Coronary artery (tissue), 2 donors: Measurements from ENCODE around the gene KIF22.

ENCODE experiments used
- DNase-seq: peaks from one replicate; pipeline ENCODE4 v3.0.0-alpha.2; 2017; ENCODE audit warnings: low spot score
- H3K27ac ChIP-seq, 2 donors: fragments of 200-600 bp; sonication (generic); one replicate each; pipeline ENCODE4 v1.5.1; 2016 to 2019
- H3K4me3 ChIP-seq: fragments of 200-600 bp; sonication (generic); 2 replicates; pipeline ENCODE4 v1.5.1; 2016; ENCODE audit warnings: mild to moderate bottlenecking, moderate library complexity
- CTCF ChIP-seq: fragments of 200-600 bp; sonication (generic); IDR thresholded peaks from one replicate; pipeline ENCODE4 v1.5.1; 2019; ENCODE audit warnings: antibody characterized with exemption

Gene KIF22

GRCh38 chr16:29790183-29790948, at the start of gene KIF22:
Gene KIF22 (plus strand): TSS chr16:29790751. CDS start chr16:29790760, 9 bp downstream.
- peak; percentile 98 for DNase-seq
- H3K4me3 ChIP-seq: peak within 1 kb of the TSS; percentile 90
- peak; percentile 60 for TF ChIP-seq CTCF
- peak within 1 kb of the TSS; percentile 73 to 83 for H3K27ac ChIP-seq

DNA sequence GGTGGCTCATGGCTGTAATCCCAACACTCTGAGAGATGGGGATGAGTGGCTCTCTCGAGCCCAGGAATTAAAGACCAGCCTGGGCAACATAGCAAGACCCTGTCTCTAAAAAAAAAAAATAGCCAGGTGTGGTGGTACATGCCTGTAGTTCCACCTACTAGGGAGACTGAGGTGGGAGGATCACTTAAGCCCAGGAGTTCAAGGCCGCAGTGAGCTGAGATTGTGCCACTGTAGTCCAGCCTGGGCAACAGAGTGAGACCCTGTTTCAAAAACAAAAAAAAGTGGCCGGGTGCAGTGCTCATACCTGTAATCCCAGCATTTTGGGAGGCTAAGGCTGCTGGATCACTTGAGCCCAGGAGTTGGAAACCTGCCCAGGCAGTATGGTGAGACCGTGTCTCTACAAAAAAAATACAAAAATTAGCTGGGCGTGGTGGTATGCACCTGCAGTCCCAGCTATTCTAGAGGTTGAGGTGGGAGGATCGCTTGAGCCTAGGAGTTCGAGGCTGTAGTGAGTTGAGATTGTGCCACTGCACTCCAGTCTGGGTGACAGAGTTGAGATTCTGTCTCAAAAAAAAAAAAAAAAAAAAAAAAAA, 47.8 kb upstream of the KIF22 start:
- no peak for DNase-seq
- TF ChIP-seq CTCF: no peak
- Histone ChIP-seq H3K27ac (no peak overlapping the region), H3K4me3 (no peak overlapping the region)

GRCh38 chr16:29743475-29743826, 47.1 kb upstream of the KIF22 start:
- no peak overlapping the region for H3K4me3 ChIP-seq
- H3K27ac ChIP-seq: no peak overlapping the region
- TF ChIP-seq CTCF: no peak
- no peak for DNase-seq

GRCh38 chr16:29743827-29744531, 46.6 kb upstream of the KIF22 start:
- DNase-seq: no peak
- Histone ChIP-seq H3K4me3 (no peak overlapping the region), H3K27ac (no peak overlapping the region)
- TF ChIP-seq CTCF: no peak

DNA sequence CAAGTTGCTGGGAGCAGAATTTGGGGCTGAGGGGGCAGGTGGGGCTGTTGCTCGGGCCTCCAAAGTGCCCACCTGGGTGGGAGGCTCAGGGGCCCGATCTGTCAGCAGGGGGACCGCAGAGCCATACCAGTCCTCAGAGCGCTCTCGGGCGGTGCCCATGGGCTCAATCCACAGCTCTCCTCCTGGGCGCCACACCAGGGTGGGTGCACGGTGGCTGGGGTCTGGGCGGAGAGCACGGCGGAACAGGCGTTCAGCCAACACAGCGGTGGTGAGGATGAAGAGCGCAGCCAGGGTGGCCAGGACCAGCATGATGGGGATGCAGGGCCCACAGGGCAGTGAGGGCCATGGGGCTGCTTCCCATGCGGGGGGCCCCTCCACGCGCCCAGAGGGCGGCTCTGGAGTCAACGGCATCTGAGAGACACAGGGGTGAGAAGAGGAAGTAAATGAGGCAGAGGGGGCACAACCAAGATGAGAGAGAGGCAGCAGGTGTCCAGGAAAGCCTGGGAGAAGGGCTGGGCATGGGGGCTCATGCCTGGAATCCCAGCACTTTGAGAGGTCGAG, 45.9 kb upstream of the KIF22 start:
- DNase-seq: no peak
- Histone ChIP-seq H3K4me3 (no peak overlapping the region), H3K27ac (no peak overlapping the region)
- no peak for TF ChIP-seq CTCF

DNA sequence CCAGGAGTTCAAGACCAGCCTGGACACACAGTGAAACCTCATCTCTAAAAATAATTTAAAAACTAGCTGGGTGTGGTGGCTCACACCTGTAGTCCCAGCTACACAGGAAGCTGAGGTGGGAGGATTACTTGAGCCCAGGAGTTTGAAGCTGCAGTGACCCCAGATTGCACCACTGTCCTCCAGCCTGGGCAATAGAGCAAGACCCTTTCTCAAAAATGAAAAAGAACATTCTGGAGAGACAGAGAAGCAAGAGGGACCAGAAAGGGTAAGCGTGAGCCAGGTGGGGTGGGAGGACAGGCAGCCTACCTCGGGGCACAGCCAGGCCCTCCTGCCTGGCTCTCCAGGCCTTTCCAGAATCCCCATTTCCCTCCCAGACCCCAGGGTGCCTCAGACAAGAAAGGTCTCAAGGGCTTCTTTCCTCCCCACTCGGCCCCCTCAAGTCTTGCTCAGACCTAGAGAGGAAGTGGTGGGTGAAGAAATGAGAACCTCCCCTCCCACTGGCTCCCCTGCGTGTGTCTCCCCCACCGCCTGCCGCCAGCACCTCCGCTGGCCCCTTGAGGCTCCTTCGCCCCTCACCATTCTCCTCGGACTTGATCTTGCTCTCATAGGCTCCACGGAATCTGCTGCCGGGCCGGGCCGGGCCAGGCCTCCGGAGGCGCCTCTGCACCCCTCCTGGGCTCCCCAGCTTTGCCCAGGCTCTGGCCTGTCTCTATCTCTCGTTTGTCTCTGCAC, 45.3 kb upstream of the KIF22 start:
- peak overlapping the region in 1 of 2 donors; percentile 16 for H3K27ac ChIP-seq
- DNase-seq: no peak

More for the DNA sequence above, 45.3 kb upstream of the KIF22 start:
- H3K4me3 ChIP-seq: peak overlapping the region; percentile 61
- TF ChIP-seq CTCF: no peak
